Tibial nerve (tissue), 4 donors: ENCODE measurements around the gene THAP2. TPM values are rescaled to one million over a fixed set of nuclear protein-coding genes. Genes with fewer than 3 reads are reported as not detected.

Source experiments
- DNase-seq, 2 donors: peaks; one replicate each; pipeline ENCODE4 v3.0.0-alpha.2; 2019; ENCODE audit warnings: low spot score in 2 of 2
- H3K27ac ChIP-seq, 4 donors: fragments of 200-600 bp; sonication (generic) in 3 of 4; one replicate each; pipeline ENCODE4 v1.5.1; 2017 to 2019; ENCODE audit warnings: mild to moderate bottlenecking in 1 of 4
- H3K27me3 ChIP-seq, 2 donors: fragments of 200-600 bp; sonication (generic) in 1 of 2; one replicate each; pipeline versions ENCODE4 v1.5.1 to v1.6.0; 2017 to 2019
- H3K36me3 ChIP-seq, 3 donors: fragments of 200-600 bp; sonication (generic); one replicate each; pipeline ENCODE4 v1.5.1; 2018 to 2019
- H3K4me1 ChIP-seq, 4 donors: fragments of 200-600 bp; sonication (generic) in 3 of 4; one replicate each; pipeline ENCODE4 v1.5.1; 2017 to 2019
- H3K4me3 ChIP-seq, 4 donors: fragments of 200-600 bp; sonication (generic) in 3 of 4; one replicate each; pipeline ENCODE4 v1.5.1; 2017 to 2019; ENCODE audit warnings: mild to moderate bottlenecking in 1 of 4, moderate library complexity in 1 of 4
- H3K9me3 ChIP-seq, 4 donors: fragments of 200-600 bp; sonication (generic) in 3 of 4; one replicate each; pipeline ENCODE4 v1.5.1; 2017 to 2019
- CTCF ChIP-seq, 5 experiments: fragments of 200-600 bp in 3 of 5; fragments of 450-650 bp in 2 of 5; sonication (generic) in 3 of 5; IDR thresholded peaks; one replicate each; pipeline ENCODE4 v1.5.1; 2016 to 2019; ENCODE audit warnings: antibody characterized with exemption in 5 of 5, mild to moderate bottlenecking in 3 of 5, moderate library complexity in 2 of 5
- EP300 ChIP-seq, 2 donors: sonication (generic); formaldehyde crosslinking; IDR thresholded peaks; one replicate each; pipeline ENCODE4 v1.6.1; 2017; ENCODE audit warnings: antibody characterized with exemption in 2 of 2, mild to moderate bottlenecking in 1 of 2
- POLR2A ChIP-seq, 2 donors: fragments of 450-650 bp; IDR thresholded peaks; one replicate each; pipeline ENCODE4 v1.6.1; 2017; ENCODE audit warnings: antibody characterized with exemption in 2 of 2, mild to moderate bottlenecking in 2 of 2, moderate library complexity in 2 of 2
- WGBS, 2 donors: methylation state at CpG; one replicate each; pipeline ENCODE4 v1.1.5; 2018; 5-methylcytosine and 5-hydroxymethylcytosine counted together
- total RNA-seq, 4 donors: library from RNA; depleted of rRNA; stranded (reverse); fragments of >200 nt; gene quantifications; one replicate each; pipeline ENCODE4 v1.1.0, GENCODE V29; 2016

Gene THAP2
- total RNA-seq, 4 donors from 2014 or later, result 2.1 to 5.0 (median 2.3) TPM

DNA sequence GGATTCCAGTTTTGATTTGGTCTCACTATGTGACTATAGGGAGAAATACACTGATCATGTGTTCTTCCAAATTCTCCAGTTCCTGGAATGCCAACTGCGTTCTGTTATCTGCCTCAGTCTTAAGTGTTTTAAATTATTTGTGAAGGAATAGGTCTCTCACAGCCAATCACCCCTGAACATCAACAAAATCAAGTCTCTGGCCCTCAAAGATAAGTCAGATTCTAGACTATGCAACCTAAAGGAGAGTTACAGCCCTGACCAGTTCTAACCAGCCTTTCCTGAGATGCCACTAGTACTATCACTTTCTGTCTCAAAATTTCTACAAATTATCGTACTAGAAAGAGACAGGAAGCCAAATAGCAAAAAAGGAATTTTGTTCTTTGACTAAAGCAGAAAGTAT is 22.7 kb upstream of the THAP2 start:
- 88 to 93% methylated on average over 2 of the region's 2 CpGs for WGBS, 2 donors
- Histone ChIP-seq H3K4me1 (peaks cover 0 to 20% (median 0%) of the 10 kb centered on the region in 4 donors), H3K36me3 (peaks cover 0 to 79% (median 4%) of the 10 kb centered on the region in 3 donors), H3K27ac (no peak overlapping the region), H3K27me3 (no peaks in the 10 kb centered on the region), H3K9me3 (no peaks in the 10 kb centered on the region), H3K4me3 (no peak overlapping the region)
- TF ChIP-seq EP300 (IDR thresholded peaks at IDR 0.05) (no peak), CTCF (IDR thresholded peaks at IDR 0.05) (no peak), POLR2A (IDR thresholded peaks at IDR 0.05) (no peak)
- DNase-seq, result no peak

DNA sequence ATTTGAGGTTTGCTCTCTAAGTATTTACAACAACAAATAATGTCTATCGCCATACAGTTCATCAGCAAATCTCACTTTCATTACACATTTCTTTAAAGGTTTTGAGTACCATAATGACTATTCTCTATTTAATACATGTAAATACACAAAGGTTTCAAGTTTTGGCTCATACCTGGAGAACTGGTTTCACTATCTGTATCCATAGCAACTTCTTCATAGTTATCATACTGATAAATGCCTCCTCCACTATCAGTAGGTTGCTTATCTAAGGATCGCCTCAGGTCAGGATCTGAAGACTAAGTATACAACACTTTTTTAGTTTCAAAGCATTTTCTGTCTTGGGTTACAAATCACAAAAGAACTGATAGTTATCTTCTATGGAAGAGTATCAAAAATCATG is 21.8 kb upstream of the THAP2 start:
- no peak for DNase-seq
- peaks cover 0 to 86% (median 9%) of the 10 kb centered on the region in 3 donors for H3K36me3 ChIP-seq
- no peaks in the 10 kb centered on the region for H3K27me3 ChIP-seq
- TF ChIP-seq EP300 (IDR thresholded peaks at IDR 0.05) (no peak), POLR2A (IDR thresholded peaks at IDR 0.05) (no peak), CTCF (IDR thresholded peaks at IDR 0.05) (no peak)
- peaks cover 0 to 14% (median 0%) of the 10 kb centered on the region in 4 donors for H3K4me1 ChIP-seq
- H3K4me3 ChIP-seq, result no peak overlapping the region
- H3K27ac ChIP-seq, result no peak overlapping the region
- H3K9me3 ChIP-seq, result no peaks in the 10 kb centered on the region
- WGBS, 2 donors, result 94 to 96% methylated on average over 2 of the region's 2 CpGs

GRCh38 chr12:71645268-71645667 is 18.8 kb upstream of the THAP2 start:
- TF ChIP-seq POLR2A (IDR thresholded peaks at IDR 0.05) (no peak), CTCF (IDR thresholded peaks at IDR 0.05) (no peak), EP300 (IDR thresholded peaks at IDR 0.05) (no peak)
- no peaks in the 10 kb centered on the region for H3K27me3 ChIP-seq
- H3K36me3 ChIP-seq, result peaks cover 2 to 73% (median 9%) of the 10 kb centered on the region in 3 donors
- no peak overlapping the region for H3K27ac ChIP-seq
- peaks cover 0 to 16% (median 0%) of the 10 kb centered on the region in 4 donors for H3K4me1 ChIP-seq
- no peaks in the 10 kb centered on the region for H3K9me3 ChIP-seq
- WGBS, 2 donors, result 78 to 83% methylated on average over 3 of the region's 3 CpGs
- no peak for DNase-seq
- no peak overlapping the region for H3K4me3 ChIP-seq

GRCh38 chr12:71646512-71646911 is 17.6 kb upstream of the THAP2 start:
- H3K27ac ChIP-seq, result no peak overlapping the region
- no peak for DNase-seq
- peaks cover 2 to 71% (median 7%) of the 10 kb centered on the region in 3 donors for H3K36me3 ChIP-seq
- H3K9me3 ChIP-seq, result no peaks in the 10 kb centered on the region
- 93 to 98% methylated on average over 3 of the region's 3 CpGs for WGBS, 2 donors
- no peak for TF ChIP-seq CTCF (IDR thresholded peaks at IDR 0.05)
- no peak for TF ChIP-seq POLR2A (IDR thresholded peaks at IDR 0.05)
- no peak for TF ChIP-seq EP300 (IDR thresholded peaks at IDR 0.05)
- no peak overlapping the region for H3K4me3 ChIP-seq
- no peaks in the 10 kb centered on the region for H3K27me3 ChIP-seq
- H3K4me1 ChIP-seq, result peaks cover 0 to 21% (median 0%) of the 10 kb centered on the region in 4 donors

- Histone ChIP-seq H3K9me3 (peaks cover 0 to 6% (median 2%) of the 10 kb centered on the region in 4 donors), H3K4me3 (no peak overlapping the region), H3K4me1 (peaks cover 0 to 19% (median 0%) of the 10 kb centered on the region in 4 donors), H3K36me3 (peaks cover 2 to 66% (median 6%) of the 10 kb centered on the region in 3 donors), H3K27me3 (no peaks in the 10 kb centered on the region), H3K27ac (no peak overlapping the region)
- DNase-seq, result no peak
- 84 to 88% methylated on average over 4 of the region's 4 CpGs for WGBS, 2 donors
- TF ChIP-seq EP300 (IDR thresholded peaks at IDR 0.05) (no peak), CTCF (IDR thresholded peaks at IDR 0.05) (no peak), POLR2A (IDR thresholded peaks at IDR 0.05) (no peak)
Observed at GRCh38 chr12:71648537-71648936, 15.6 kb upstream of the THAP2 start.
